B cell (primary cell): ENCODE results near the gene CCDC152.

Source experiments
- CTCF ChIP-seq: fragments of 200-600 bp; IDR thresholded peaks from one replicate; pipeline ENCODE4 v1.8.0; 2022; ENCODE audit warnings: antibody characterized with exemption, mild to moderate bottlenecking
- EZH2 ChIP-seq: IDR thresholded peaks from 2 replicates; pipeline ENCODE4 v1.6.1; 2012; ENCODE audit warnings: borderline replicate concordance, low read depth, mild to moderate bottlenecking, moderate library complexity, low read length; ENCODE audit not compliant: insufficient read depth, poor library complexity, severe bottlenecking

GRCh38 chr5:42784132-42784531 lies 27.5 kb downstream of the CCDC152 start:
- TF ChIP-seq CTCF (no peak), EZH2 (no peak)
